Fibroblast of lung (primary cell): ENCODE data around the gene RNF223. TPM values are rescaled to one million over a fixed set of nuclear protein-coding genes. Genes with fewer than 3 reads are reported as not detected.
A peak's percentile ranks its signal among the peaks of the same experiment; 100 is the strongest.

ENCODE experiments used
- DNase-seq, 2 donors: peaks; one replicate each; pipeline versions ENCODE4 v3.0.0 to v3.0.0-alpha.2; 2010; ENCODE audit warnings: low read depth in 2 of 2
- H2AFZ ChIP-seq: 2 replicates; pipeline ENCODE4 v1.5.1; 2012; ENCODE audit warnings: low read length, control low read depth, inconsistent platforms
- H3K27ac ChIP-seq: 2 replicates; pipeline ENCODE4 v1.5.1; 2011; ENCODE audit warnings: low read length, control low read depth; ENCODE audit not compliant: insufficient read depth
- H3K27me3 ChIP-seq: 2 replicates; pipeline ENCODE4 v1.5.1; 2011; ENCODE audit warnings: mild to moderate bottlenecking, low read length; ENCODE audit not compliant: control insufficient read depth, insufficient read depth
- H3K36me3 ChIP-seq: 2 replicates; pipeline ENCODE4 v1.5.1; 2011; ENCODE audit warnings: low read length; ENCODE audit not compliant: control insufficient read depth, insufficient read depth
- H3K4me1 ChIP-seq: 2 replicates; pipeline ENCODE4 v1.5.1; 2011; ENCODE audit warnings: low read length; ENCODE audit not compliant: control insufficient read depth, insufficient read depth; ENCODE audit errors: extremely low read depth
- H3K4me2 ChIP-seq: 2 replicates; pipeline ENCODE4 v1.5.1; 2011; ENCODE audit warnings: low read length, control low read depth; ENCODE audit not compliant: insufficient read depth; ENCODE audit errors: extremely low read depth
- H3K4me3 ChIP-seq, 4 experiments: fragments of 200-600 bp in 1 of 4; sonication (generic) in 1 of 4; replicated peaks in 1 of 4; 2 replicates each; pipeline ENCODE4 v1.5.1; 2011 to 2016; ENCODE audit warnings: low read length in 4 of 4, low read depth in 3 of 4, mild to moderate bottlenecking in 3 of 4, control low read depth in 2 of 4, inconsistent platforms in 1 of 4, mixed read lengths in 1 of 4; ENCODE audit not compliant: insufficient read depth in 1 of 4; ENCODE audit errors: control extremely low read depth in 1 of 4
- H3K79me2 ChIP-seq: 2 replicates; pipeline ENCODE4 v1.5.1; 2012; ENCODE audit warnings: mild to moderate bottlenecking, low read length, inconsistent platforms; ENCODE audit not compliant: control insufficient read depth, insufficient read depth
- H3K9ac ChIP-seq: 2 replicates; pipeline ENCODE4 v1.5.1; 2011; ENCODE audit warnings: mild to moderate bottlenecking, low read length, control low read depth; ENCODE audit not compliant: insufficient read depth
- H3K9me3 ChIP-seq: 2 replicates; pipeline ENCODE4 v1.5.1; 2012; ENCODE audit warnings: low read depth, low read length; ENCODE audit not compliant: control insufficient read depth, insufficient read depth
- H4K20me1 ChIP-seq: 2 replicates; pipeline ENCODE4 v1.5.1; 2011; ENCODE audit warnings: low read length; ENCODE audit not compliant: control insufficient read depth, insufficient read depth; ENCODE audit errors: extremely low read depth
- EZH2 ChIP-seq: IDR thresholded peaks from 2 replicates; pipeline ENCODE4 v1.5.1; 2012; ENCODE audit warnings: low read length, control low read depth, mild to moderate bottlenecking; ENCODE audit errors: missing control alignments
- polyA minus RNA-seq: library from RNA; depleted of rRNA, polyadenylated mRNA; stranded (reverse); fragments of >200 nt; gene quantifications from 2 replicates; pipeline ENCODE4 v1.2.3, GENCODE V29; 2011; ENCODE audit warnings: low replicate concordance
- polyA plus RNA-seq, 2 donors: library from polyadenylated mRNA; depleted of rRNA in 1 of 2; stranded (reverse) in 1 of 2; unstranded in 1 of 2; fragments of >200 nt; gene quantifications; 2 replicates each; pipeline ENCODE4 v1.2.1, GENCODE V29; 2011 to 2012; ENCODE audit warnings: missing spikeins in 1 of 2
- total RNA-seq: library from RNA; depleted of rRNA; stranded (reverse); fragments of >200 nt; gene quantifications from 2 replicates; pipeline ENCODE4 v1.2.1, GENCODE V29; 2014
- TF ChIP-seq, protein P1 (sequence below), 2 donors: IDR thresholded peaks in 1 of 2; conservative IDR thresholded peaks in 1 of 2; 1 replicate in 1 of 2; 2 replicates in 1 of 2; pipeline ENCODE4 v1.5.1; 2011 to 2012; ENCODE audit warnings: low read length in 2 of 2, control low read depth in 1 of 2, inconsistent platforms in 1 of 2, low read depth in 1 of 2, mild to moderate bottlenecking in 1 of 2

The RNF223 gene
- not detected in 2 replicates for total RNA-seq
- polyA plus RNA-seq: not detected in 2 replicates
- polyA plus RNA-seq (2012): not detected in 2 replicates
- polyA minus RNA-seq: not detected in 2 replicates

DNA sequence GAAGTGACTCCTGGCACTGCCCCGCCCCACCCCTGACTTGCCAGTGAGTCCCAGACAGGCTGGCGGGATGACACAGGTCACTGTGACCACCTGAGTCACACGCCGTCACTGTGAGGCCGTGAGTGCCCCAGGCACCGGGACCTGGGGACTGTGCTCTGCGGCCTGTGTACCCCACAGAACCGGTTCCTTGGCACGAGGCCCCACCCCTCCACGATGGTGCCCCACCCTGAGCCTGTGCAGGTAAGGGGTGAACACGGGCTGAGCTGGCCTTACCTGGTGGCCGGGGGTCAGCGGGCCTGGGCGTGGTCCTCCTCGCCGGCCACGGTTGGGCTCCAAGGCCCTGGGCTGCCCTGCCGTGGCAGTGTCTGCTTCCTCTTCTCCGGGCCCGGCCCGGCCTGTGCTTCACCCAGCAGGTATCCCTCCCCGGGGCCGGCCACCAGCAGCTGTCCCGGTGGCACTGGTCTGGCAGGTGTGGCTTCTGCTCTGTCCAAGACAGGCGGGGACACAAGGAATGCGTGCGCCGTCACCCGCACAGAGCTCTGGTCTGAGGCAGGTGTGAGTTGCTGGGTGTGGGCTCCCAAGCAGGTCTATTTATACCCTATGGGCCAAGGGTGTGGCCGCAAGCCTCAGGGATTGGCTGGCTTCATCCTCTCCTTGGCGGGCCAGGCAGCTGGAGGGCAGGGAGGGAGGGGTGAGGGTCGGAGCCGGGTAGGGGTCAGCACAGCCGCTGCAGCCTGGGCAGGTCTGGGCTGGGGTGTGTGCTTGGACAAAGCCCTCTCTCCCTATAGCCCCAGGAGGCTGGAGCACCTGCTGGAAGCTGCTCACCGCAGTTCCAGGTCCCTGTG, at the start of gene RNF223:
Gene RNF223 (minus strand): TSS at position 564 of the 845 bp plus-strand sequence. CDS start 1,740 bp downstream, outside the sequence.
- H3K27me3 ChIP-seq: peaks cover 3% of the 10 kb centered on the region
- no peak within 1 kb of the TSS for H2AFZ ChIP-seq
- no peaks in the 10 kb centered on the region for H3K9me3 ChIP-seq
- H3K9ac ChIP-seq: no peak within 1 kb of the TSS
- no peaks in the 10 kb centered on the region for H4K20me1 ChIP-seq
- no peak within 1 kb of the TSS for H3K4me2 ChIP-seq
- H3K79me2 ChIP-seq: no peaks in the 10 kb centered on the region
- no peaks in the 10 kb centered on the region for H3K4me1 ChIP-seq
- TF ChIP-seq, protein P1, sequence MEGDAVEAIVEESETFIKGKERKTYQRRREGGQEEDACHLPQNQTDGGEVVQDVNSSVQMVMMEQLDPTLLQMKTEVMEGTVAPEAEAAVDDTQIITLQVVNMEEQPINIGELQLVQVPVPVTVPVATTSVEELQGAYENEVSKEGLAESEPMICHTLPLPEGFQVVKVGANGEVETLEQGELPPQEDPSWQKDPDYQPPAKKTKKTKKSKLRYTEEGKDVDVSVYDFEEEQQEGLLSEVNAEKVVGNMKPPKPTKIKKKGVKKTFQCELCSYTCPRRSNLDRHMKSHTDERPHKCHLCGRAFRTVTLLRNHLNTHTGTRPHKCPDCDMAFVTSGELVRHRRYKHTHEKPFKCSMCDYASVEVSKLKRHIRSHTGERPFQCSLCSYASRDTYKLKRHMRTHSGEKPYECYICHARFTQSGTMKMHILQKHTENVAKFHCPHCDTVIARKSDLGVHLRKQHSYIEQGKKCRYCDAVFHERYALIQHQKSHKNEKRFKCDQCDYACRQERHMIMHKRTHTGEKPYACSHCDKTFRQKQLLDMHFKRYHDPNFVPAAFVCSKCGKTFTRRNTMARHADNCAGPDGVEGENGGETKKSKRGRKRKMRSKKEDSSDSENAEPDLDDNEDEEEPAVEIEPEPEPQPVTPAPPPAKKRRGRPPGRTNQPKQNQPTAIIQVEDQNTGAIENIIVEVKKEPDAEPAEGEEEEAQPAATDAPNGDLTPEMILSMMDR (conservative IDR thresholded peaks at IDR 0.05 in 1 of 2, IDR thresholded peaks at IDR 0.05 in 1 of 2; ENCODE audit: low read depth in 1 of 2, low read length in 2 of 2): no peak
- no peak for DNase-seq
- no peak within 1 kb of the TSS for H3K4me3 ChIP-seq
- H3K36me3 ChIP-seq: no peaks in the 10 kb centered on the region
- no peak within 1 kb of the TSS for H3K27ac ChIP-seq

DNA sequence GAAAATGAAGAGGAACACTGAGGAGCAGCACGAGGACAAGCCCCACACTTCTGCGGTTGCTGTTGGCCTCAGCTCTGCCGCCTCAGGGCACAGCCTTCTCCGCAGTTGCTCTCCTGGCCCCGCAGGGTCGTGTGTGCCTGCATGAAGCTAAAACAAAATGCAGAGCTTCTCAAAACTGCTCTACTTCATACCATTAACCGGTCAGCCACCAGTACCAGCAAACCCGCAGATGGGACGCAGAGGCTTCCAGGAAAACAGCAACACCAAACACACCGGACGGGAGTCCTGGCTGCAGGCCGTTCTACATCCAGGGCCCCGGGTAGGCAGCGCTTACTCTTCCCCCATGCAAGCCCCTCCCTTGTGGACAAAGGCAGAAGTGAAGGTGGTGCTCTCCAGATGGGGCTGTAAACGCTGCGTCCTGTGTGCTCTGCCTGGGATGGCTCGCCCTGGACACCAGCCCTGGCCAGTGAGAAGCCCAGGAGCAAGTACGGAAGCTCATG, 48.9 kb upstream of the RNF223 start:
- Histone ChIP-seq H3K9me3 (no peaks in the 10 kb centered on the region), H4K20me1 (no peaks in the 10 kb centered on the region), H3K27me3 (no peaks in the 10 kb centered on the region), H2AFZ (no peak overlapping the region), H3K4me2 (no peak overlapping the region), H3K4me3 (no peak overlapping the region), H3K79me2 (no peaks in the 10 kb centered on the region), H3K4me1 (no peaks in the 10 kb centered on the region), H3K36me3 (no peaks in the 10 kb centered on the region), H3K27ac (no peak overlapping the region), H3K9ac (no peak overlapping the region)
- DNase-seq: no peak
- TF ChIP-seq, protein P1 (conservative IDR thresholded peaks at IDR 0.05 in 1 of 2, IDR thresholded peaks at IDR 0.05 in 1 of 2; ENCODE audit: low read depth in 1 of 2, low read length in 2 of 2): no peak
- TF ChIP-seq EZH2: no peak

- no peak overlapping the region for H3K9ac ChIP-seq
- H4K20me1 ChIP-seq: no peaks in the 10 kb centered on the region
- H3K9me3 ChIP-seq: no peaks in the 10 kb centered on the region
- no peaks in the 10 kb centered on the region for H3K4me1 ChIP-seq
- peak; percentile 45 to 63 for DNase-seq
- H3K4me3 ChIP-seq: peak overlapping the region in 1 of 4 experiments; percentile 10
- no peaks in the 10 kb centered on the region for H3K79me2 ChIP-seq
- H3K4me2 ChIP-seq: peak overlapping the region; percentile 73
- TF ChIP-seq EZH2: no peak
- TF ChIP-seq, protein P1 (conservative IDR thresholded peaks at IDR 0.05 in 1 of 2, IDR thresholded peaks at IDR 0.05 in 1 of 2; ENCODE audit: low read depth in 1 of 2, low read length in 2 of 2): peak; percentile 67 to 78
- H3K27ac ChIP-seq: no peak overlapping the region
- H3K36me3 ChIP-seq: no peaks in the 10 kb centered on the region
- H2AFZ ChIP-seq: peak overlapping the region; percentile 65
- no peaks in the 10 kb centered on the region for H3K27me3 ChIP-seq
Measured at GRCh38 chr1:1122078-1122811, 48.1 kb upstream of the RNF223 start.
